GM12878 (cell line): ENCODE results near the gene FOXP4. TPM values are rescaled to one million over a fixed set of nuclear protein-coding genes. Genes with fewer than 3 reads are reported as not detected.

Experiments
- ATAC-seq: fragments of 200-7000 bp; cut with Tn5 transposase; 3 replicates; pipeline ENCODE4 v1.9.1; 2020; ENCODE audit warnings: mild to moderate bottlenecking, moderate library complexity
- BruUV-seq: library from RNA; stranded (reverse); fragments of 400-500 nt; replicated peaks from 2 replicates; lab custom pipeline; 2021; lab: Mats Ljungman, UMichigan
- CTCF ChIA-PET: fragments of 300-600 bp; sonication (Branson Sonifier 250); formaldehyde crosslinking; extraction: SDS; loops from one replicate; lab custom pipeline; 2021; ENCODE audit warnings: inconsistent platforms; lab: Yijun Ruan, JAX
- POLR2A ChIA-PET: fragments of 350-600 bp; formaldehyde crosslinking; extraction: SDS; loops from one replicate; lab custom pipeline; 2021; ENCODE audit warnings: inconsistent platforms; lab: Charles Lee
- RAD21 ChIA-PET: fragments of 300-600 bp; sonication (Branson Sonifier 250); formaldehyde crosslinking; loops from one replicate; lab custom pipeline; 2023; ENCODE audit warnings: antibody characterized with exemption; ENCODE audit not compliant: unreplicated experiment; lab: Charles Lee
- SMC1A ChIA-PET: fragments of 300-600 bp; sonication (Branson Sonifier 250); formaldehyde crosslinking; loops from one replicate; lab custom pipeline; 2023; ENCODE audit not compliant: unreplicated experiment, uncharacterized antibody; lab: Charles Lee
- DNase-seq: peaks from one replicate; pipeline ENCODE4 v3.0.0-alpha.2; 2011; ENCODE audit warnings: low read depth, low spot score
- FAIRE-seq: peaks from 3 replicates; lab custom pipeline; 2011; peaks lifted over from hg19 to GRCh38; lab: Jason Lieb, UNC
- H2AFZ ChIP-seq: 2 replicates; pipeline ENCODE4 v1.6.0; 2011; ENCODE audit warnings: low read depth, low read length, control low read depth; ENCODE audit not compliant: control insufficient read depth
- H3K27ac ChIP-seq: 2 replicates; pipeline ENCODE4 v1.5.1; 2011; ENCODE audit warnings: control low read depth; ENCODE audit not compliant: control insufficient read depth, insufficient read depth
- H3K27me3 ChIP-seq, 2 experiments: replicated peaks in 1 of 2; 2 replicates each; pipeline versions ENCODE4 v1.6.0 to v1.6.1; 2011; ENCODE audit warnings: low read length in 1 of 2; ENCODE audit not compliant: control insufficient read depth in 2 of 2, insufficient read depth in 2 of 2
- H3K36me3 ChIP-seq, 2 experiments: 2 replicates each; pipeline ENCODE4 v1.5.1; 2011; ENCODE audit warnings: low read length in 1 of 2; ENCODE audit not compliant: control insufficient read depth in 2 of 2, insufficient read depth in 2 of 2
- H3K4me1 ChIP-seq: 2 replicates; pipeline ENCODE4 v1.6.1; 2011; ENCODE audit warnings: mild to moderate bottlenecking, low read length, moderate library complexity, mixed read lengths; ENCODE audit not compliant: control insufficient read depth, insufficient read depth
- H3K4me2 ChIP-seq: 2 replicates; pipeline ENCODE4 v1.6.0; 2011; ENCODE audit warnings: control low read depth; ENCODE audit not compliant: control insufficient read depth, insufficient read depth
- H3K4me3 ChIP-seq: fragments of 200-600 bp; sonication (generic); 2 replicates; pipeline ENCODE4 v1.5.1; 2016
- H3K79me2 ChIP-seq: 2 replicates; pipeline ENCODE4 v1.6.0; 2011; ENCODE audit warnings: low read length; ENCODE audit not compliant: control insufficient read depth, insufficient read depth
- H3K9ac ChIP-seq: 2 replicates; pipeline ENCODE4 v1.8.0; 2011; ENCODE audit warnings: low read length, control low read depth, mixed read lengths; ENCODE audit not compliant: control insufficient read depth, insufficient read depth
- H3K9me3 ChIP-seq: replicated peaks from 3 replicates; pipeline ENCODE4 v1.5.1; 2011; ENCODE audit warnings: mild to moderate bottlenecking, low read length; ENCODE audit not compliant: control insufficient read depth, insufficient read depth
- H4K20me1 ChIP-seq: 2 replicates; pipeline ENCODE4 v1.6.0; 2011; ENCODE audit not compliant: control insufficient read depth, insufficient read depth
- BRCA1 ChIP-seq: IDR thresholded peaks from 2 replicates; pipeline ENCODE4 v1.6.1; 2011; ENCODE audit warnings: low read depth, low read length, improper control_type of control experiment
- MAX ChIP-seq: IDR thresholded peaks from 2 replicates; pipeline ENCODE4 v1.6.1; 2012; ENCODE audit warnings: low read depth, low read length, improper control_type of control experiment
- POLR2AphosphoS2 ChIP-seq: IDR thresholded peaks from 2 replicates; pipeline ENCODE4 v1.6.1; 2011; ENCODE audit warnings: low read depth, mild to moderate bottlenecking, low read length, improper control_type of control experiment, moderate library complexity
- RELB ChIP-seq: fragments of 450-650 bp; IDR thresholded peaks from 2 replicates; pipeline ENCODE4 v1.6.1; 2017; ENCODE audit warnings: low read depth, mild to moderate bottlenecking, moderate library complexity
- SIN3A ChIP-seq: IDR thresholded peaks from 2 replicates; pipeline ENCODE4 v1.6.1; 2012; ENCODE audit warnings: low read depth, low read length, improper control_type of control experiment
- ZNF687 ChIP-seq: fragments of 450-650 bp; IDR thresholded peaks from 2 replicates; pipeline ENCODE4 v1.6.1; 2017; ENCODE audit warnings: mild to moderate bottlenecking, moderate library complexity
- WGBS: methylation state at CpG from one replicate; pipeline ENCODE4 v1.1.6; 2016; ENCODE audit warnings: low lambda C conversion rate; ENCODE audit not compliant: insufficient replicate concordance, insufficient coverage; ENCODE audit errors: missing lambda C conversion rate; 5-methylcytosine and 5-hydroxymethylcytosine counted together
- in situ Hi-C: fragments of 300-500 bp; cut with MboI; formaldehyde crosslinking; loops from 9 replicates; pipeline ENCODE4 v1.14.3; 2018; ENCODE audit warnings: mixed read lengths
- intact Hi-C: fragments of 100-400 bp; cut with micrococcal nuclease; formaldehyde crosslinking; loops from one replicate; pipeline ENCODE4 v1.14.2; 2022; ENCODE audit not compliant: unreplicated experiment
- polyA plus RNA-seq, 11 experiments: library from polyadenylated mRNA; depleted of rRNA in 4 of 11; unstranded in 6 of 11; stranded (reverse) in 5 of 11; fragments of >200 nt; fragmentation: Nextera tagmentation in 4 of 11; fragmentation: Illumina TruSeq in 1 of 11; extraction: Ambion mirVana in 4 of 11; extraction: Trizol in 1 of 11; gene quantifications; 1 replicate in 1 of 11; 2 replicates in 10 of 11; pipeline versions ENCODE4 v1.2.1 to v1.2.3, GENCODE V29; 2011 to 2016; ENCODE audit warnings: inconsistent platforms in 2 of 11, missing spikeins in 2 of 11, low read depth in 1 of 11
- total RNA-seq, 4 experiments: library from RNA; depleted of rRNA in 3 of 4; stranded (reverse); fragments of >200 nt in 3 of 4; fragmentation: Illumina TruSeq in 1 of 4; extraction: Trizol in 1 of 4; gene quantifications; 2 replicates each; pipeline versions ENCODE4 v1.2.1 to v1.2.3, GENCODE V29; 2013 to 2021
- TF ChIP-seq, protein P1 (sequence below), 3 experiments: IDR thresholded peaks in 2 of 3; conservative IDR thresholded peaks in 1 of 3; 2 replicates each; pipeline ENCODE4 v1.5.1; 2011; ENCODE audit warnings: low read depth in 3 of 3, low read length in 3 of 3, mild to moderate bottlenecking in 3 of 3, control low read depth in 2 of 3, moderate library complexity in 2 of 3, inconsistent platforms in 1 of 3, mixed read lengths in 1 of 3; ENCODE audit not compliant: control insufficient read depth in 2 of 3, insufficient read depth in 1 of 3; ENCODE audit errors: extremely low read depth in 1 of 3
- TF ChIP-seq, protein P2 (sequence below): IDR thresholded peaks from 2 replicates; pipeline ENCODE4 v1.6.1; 2011; ENCODE audit warnings: mild to moderate bottlenecking, low read depth, low read length, moderate library complexity; ENCODE audit not compliant: insufficient replicate concordance

FOXP4 gene
- total and polyA plus RNA-seq, 10 of the 15 experiments (the other 5 are each of a cell fraction or from before 2014, with no cell fraction given): 0.31 to 46.1 (median 2.3) TPM

GRCh38 chr6:41570259-41570615 is 24.1 kb downstream of the FOXP4 start:
- no peak overlapping the region for H3K9ac ChIP-seq
- H3K27me3 ChIP-seq: no peaks in the 10 kb centered on the region
- H3K27ac ChIP-seq: no peak overlapping the region
- H3K36me3 ChIP-seq: peaks cover 5 to 20% of the 10 kb centered on the region in 2 experiments; a peak in 3 of 4 replicates
- H3K4me2 ChIP-seq: no peak overlapping the region
- WGBS: 80% methylated on average over 5 of the region's 5 CpGs
- ChIA-PET RAD21 (no interaction called here), CTCF (interaction anchor here (1.8 kb wide), 1 partner anchor 108 kb away, joined by 5 read pairs; no protein-coding TSS in a partner anchor), SMC1A (interaction anchor here (1.2 kb wide), 1 partner anchor 146 kb away, joined by 3 read pairs; no protein-coding TSS in a partner anchor), POLR2A (no interaction called here)
- no peaks in the 10 kb centered on the region for H3K9me3 ChIP-seq
- BruUV-seq: no TSS peak
- no peak for DNase-seq
- H2AFZ ChIP-seq: no peak overlapping the region
- in situ Hi-C loops (no loop called here), intact Hi-C loops (no loop called here)
- ATAC-seq: no peak
- no peak overlapping the region for H3K4me3 ChIP-seq
- H3K79me2 ChIP-seq: no peaks in the 10 kb centered on the region
- peaks cover 10% of the 10 kb centered on the region for H3K4me1 ChIP-seq
- 0 out of 2 replicates have a peak, but pooled peaks cover 3% of the 10 kb centered on the region for H4K20me1 ChIP-seq
- TF ChIP-seq ZNF687 (no peak), SIN3A (no peak), RELB (no peak), MAX (no peak), POLR2AphosphoS2 (no peak), BRCA1 (no peak)
- TF ChIP-seq, protein P1, sequence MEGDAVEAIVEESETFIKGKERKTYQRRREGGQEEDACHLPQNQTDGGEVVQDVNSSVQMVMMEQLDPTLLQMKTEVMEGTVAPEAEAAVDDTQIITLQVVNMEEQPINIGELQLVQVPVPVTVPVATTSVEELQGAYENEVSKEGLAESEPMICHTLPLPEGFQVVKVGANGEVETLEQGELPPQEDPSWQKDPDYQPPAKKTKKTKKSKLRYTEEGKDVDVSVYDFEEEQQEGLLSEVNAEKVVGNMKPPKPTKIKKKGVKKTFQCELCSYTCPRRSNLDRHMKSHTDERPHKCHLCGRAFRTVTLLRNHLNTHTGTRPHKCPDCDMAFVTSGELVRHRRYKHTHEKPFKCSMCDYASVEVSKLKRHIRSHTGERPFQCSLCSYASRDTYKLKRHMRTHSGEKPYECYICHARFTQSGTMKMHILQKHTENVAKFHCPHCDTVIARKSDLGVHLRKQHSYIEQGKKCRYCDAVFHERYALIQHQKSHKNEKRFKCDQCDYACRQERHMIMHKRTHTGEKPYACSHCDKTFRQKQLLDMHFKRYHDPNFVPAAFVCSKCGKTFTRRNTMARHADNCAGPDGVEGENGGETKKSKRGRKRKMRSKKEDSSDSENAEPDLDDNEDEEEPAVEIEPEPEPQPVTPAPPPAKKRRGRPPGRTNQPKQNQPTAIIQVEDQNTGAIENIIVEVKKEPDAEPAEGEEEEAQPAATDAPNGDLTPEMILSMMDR (IDR thresholded peaks at IDR 0.05 in 2 of 3, conservative IDR thresholded peaks at IDR 0.05 in 1 of 3; ENCODE audit: control insufficient read depth in 2 of 3, extremely low read depth in 1 of 3, insufficient read depth in 1 of 3, low read depth in 3 of 3, low read length in 3 of 3): no peak
- TF ChIP-seq, protein P2, sequence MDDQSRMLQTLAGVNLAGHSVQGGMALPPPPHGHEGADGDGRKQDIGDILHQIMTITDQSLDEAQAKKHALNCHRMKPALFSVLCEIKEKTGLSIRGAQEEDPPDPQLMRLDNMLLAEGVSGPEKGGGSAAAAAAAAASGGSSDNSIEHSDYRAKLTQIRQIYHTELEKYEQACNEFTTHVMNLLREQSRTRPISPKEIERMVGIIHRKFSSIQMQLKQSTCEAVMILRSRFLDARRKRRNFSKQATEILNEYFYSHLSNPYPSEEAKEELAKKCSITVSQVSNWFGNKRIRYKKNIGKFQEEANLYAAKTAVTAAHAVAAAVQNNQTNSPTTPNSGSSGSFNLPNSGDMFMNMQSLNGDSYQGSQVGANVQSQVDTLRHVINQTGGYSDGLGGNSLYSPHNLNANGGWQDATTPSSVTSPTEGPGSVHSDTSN: no peak
- FAIRE-seq: no peak
